ENCODE data around the gene REC8.

DNA sequence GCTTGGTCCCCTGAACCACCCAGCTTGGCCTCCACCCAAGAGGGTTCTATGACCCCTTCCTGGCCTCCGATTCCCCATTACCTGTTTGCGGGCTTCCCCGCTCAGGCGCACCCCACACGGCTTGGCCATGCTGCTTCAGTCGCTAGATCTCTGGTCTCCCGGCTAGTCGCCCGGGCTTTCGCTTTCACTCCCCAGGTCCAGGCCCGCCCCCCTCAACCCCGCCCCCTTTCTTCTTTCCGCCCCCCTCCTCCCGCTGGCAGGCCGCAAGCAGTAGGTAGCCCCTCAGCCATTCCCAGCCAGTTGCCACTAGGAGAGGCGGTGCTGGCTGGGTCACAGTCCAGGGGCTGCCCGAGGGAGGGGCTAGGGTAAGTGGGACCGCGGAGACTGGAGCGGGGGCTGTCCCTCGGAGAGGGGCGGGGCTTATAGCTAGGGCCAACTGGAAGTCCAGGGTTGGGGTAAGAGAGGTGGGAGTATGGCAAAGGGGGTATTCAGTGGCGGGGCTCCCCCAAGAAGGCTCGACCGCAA lies 25.4 kb upstream of the REC8 start, which contains the start of gene PSME2:
- TF ChIP-seq, protein P1, sequence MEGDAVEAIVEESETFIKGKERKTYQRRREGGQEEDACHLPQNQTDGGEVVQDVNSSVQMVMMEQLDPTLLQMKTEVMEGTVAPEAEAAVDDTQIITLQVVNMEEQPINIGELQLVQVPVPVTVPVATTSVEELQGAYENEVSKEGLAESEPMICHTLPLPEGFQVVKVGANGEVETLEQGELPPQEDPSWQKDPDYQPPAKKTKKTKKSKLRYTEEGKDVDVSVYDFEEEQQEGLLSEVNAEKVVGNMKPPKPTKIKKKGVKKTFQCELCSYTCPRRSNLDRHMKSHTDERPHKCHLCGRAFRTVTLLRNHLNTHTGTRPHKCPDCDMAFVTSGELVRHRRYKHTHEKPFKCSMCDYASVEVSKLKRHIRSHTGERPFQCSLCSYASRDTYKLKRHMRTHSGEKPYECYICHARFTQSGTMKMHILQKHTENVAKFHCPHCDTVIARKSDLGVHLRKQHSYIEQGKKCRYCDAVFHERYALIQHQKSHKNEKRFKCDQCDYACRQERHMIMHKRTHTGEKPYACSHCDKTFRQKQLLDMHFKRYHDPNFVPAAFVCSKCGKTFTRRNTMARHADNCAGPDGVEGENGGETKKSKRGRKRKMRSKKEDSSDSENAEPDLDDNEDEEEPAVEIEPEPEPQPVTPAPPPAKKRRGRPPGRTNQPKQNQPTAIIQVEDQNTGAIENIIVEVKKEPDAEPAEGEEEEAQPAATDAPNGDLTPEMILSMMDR (conservative IDR thresholded peaks at IDR 0.05; ENCODE audit: low read depth, low read length) = no peak
- TF ChIP-seq EZH2 (IDR thresholded peaks at IDR 0.05; ENCODE audit: borderline replicate concordance, low read depth, low read length, poor library complexity, severe bottlenecking) = no peak
